CD14-positive monocyte (primary cell): ENCODE measurements around the gene SPATA22. TPM values are rescaled to one million over a fixed set of nuclear protein-coding genes. Genes with fewer than 3 reads are reported as not detected.
"Not testable (repeated sequence)": the region's sequence is repeated elsewhere in the genome, so short reads cannot be mapped to it uniquely, and the experiment has no call there.

Experiments used
- DNase-seq, 3 donors: peaks; one replicate each; pipeline ENCODE4 v3.0.0-alpha.2; 2011 to 2022
- H2AFZ ChIP-seq: 2 replicates; pipeline ENCODE4 v1.6.0; 2012; ENCODE audit warnings: mild to moderate bottlenecking, low read depth, low read length, inconsistent platforms; ENCODE audit not compliant: insufficient read depth, poor library complexity, severe bottlenecking
- H3K27ac ChIP-seq, 2 donors: 1 replicate in 1 of 2; 2 replicates in 1 of 2; pipeline ENCODE4 v1.5.1; 2012 to 2013; ENCODE audit warnings: low read length in 2 of 2, control low read depth in 1 of 2, inconsistent platforms in 1 of 2, low read depth in 1 of 2, mild to moderate bottlenecking in 1 of 2
- H3K27me3 ChIP-seq, 2 donors: one replicate each; pipeline versions ENCODE4 v1.6.0 to v1.6.1; 2011 to 2013; ENCODE audit warnings: low read length in 2 of 2; ENCODE audit not compliant: control insufficient read depth in 2 of 2, insufficient read depth in 2 of 2
- H3K36me3 ChIP-seq, 2 donors: replicated peaks in 1 of 2; 1 replicate in 1 of 2; 2 replicates in 1 of 2; pipeline versions ENCODE4 v1.5.1 to v1.6.1; 2012 to 2013; ENCODE audit warnings: low read length in 2 of 2, control low read depth in 1 of 2, inconsistent platforms in 1 of 2, mild to moderate bottlenecking in 1 of 2; ENCODE audit not compliant: insufficient read depth in 2 of 2, control insufficient read depth in 1 of 2
- H3K4me1 ChIP-seq, 2 donors: 1 replicate in 1 of 2; 2 replicates in 1 of 2; pipeline versions ENCODE4 v1.5.1 to v1.6.1; 2012 to 2013; ENCODE audit warnings: low read length in 2 of 2, control low read depth in 1 of 2, inconsistent platforms in 1 of 2, mild to moderate bottlenecking in 1 of 2, moderate library complexity in 1 of 2; ENCODE audit not compliant: insufficient read depth in 2 of 2, control insufficient read depth in 1 of 2
- H3K4me2 ChIP-seq: replicated peaks from 2 replicates; pipeline ENCODE3; 2012; ENCODE audit warnings: low read length, moderate library complexity, mild to moderate bottlenecking; ENCODE audit not compliant: poor library complexity, severe bottlenecking; ENCODE audit errors: extremely low read depth
- H3K4me3 ChIP-seq, 3 experiments: fragments of 200-600 bp in 1 of 3; sonication (generic) in 1 of 3; replicated peaks in 1 of 3; 1 replicate in 2 of 3; 2 replicates in 1 of 3; pipeline ENCODE4 v1.5.1; 2011 to 2013; ENCODE audit warnings: low read length in 3 of 3, mild to moderate bottlenecking in 3 of 3, control low read depth in 2 of 3, low read depth in 2 of 3, inconsistent platforms in 1 of 3, moderate library complexity in 1 of 3
- H3K79me2 ChIP-seq: 2 replicates; pipeline ENCODE4 v1.6.0; 2012; ENCODE audit warnings: mild to moderate bottlenecking, control low read depth, inconsistent platforms, low read length, moderate library complexity; ENCODE audit not compliant: insufficient read depth
- H3K9ac ChIP-seq: 2 replicates; pipeline ENCODE4 v1.6.0; 2017; ENCODE audit warnings: low read length, mild to moderate bottlenecking; ENCODE audit not compliant: insufficient read depth, poor library complexity, severe bottlenecking
- H3K9me3 ChIP-seq, 2 donors: replicated peaks in 1 of 2; 1 replicate in 1 of 2; 2 replicates in 1 of 2; pipeline versions ENCODE4 v1.5.1 to v1.6.1; 2012 to 2013; ENCODE audit warnings: low read length in 2 of 2, control low read depth in 1 of 2; ENCODE audit not compliant: control insufficient read depth in 1 of 2, insufficient read depth in 1 of 2
- H4K20me1 ChIP-seq: 2 replicates; pipeline ENCODE4 v1.6.0; 2012; ENCODE audit warnings: mild to moderate bottlenecking, low read length, control low read depth, moderate library complexity; ENCODE audit not compliant: insufficient read depth
- H3K27ac Mint-ChIP-seq, 7 donors: one replicate each; pipeline ENCODE4 v1.8.0; 2020; ENCODE audit warnings: mild to moderate bottlenecking in 7 of 7, mixed read lengths in 7 of 7, moderate library complexity in 6 of 7, inconsistent platforms in 2 of 7
- H3K27me3 Mint-ChIP-seq, 3 donors: one replicate each; pipeline ENCODE4 v1.8.0; 2021 to 2022; ENCODE audit warnings: low read depth in 3 of 3, mild to moderate bottlenecking in 3 of 3, mixed read lengths in 3 of 3, moderate library complexity in 3 of 3, inconsistent platforms in 1 of 3
- H3K36me3 Mint-ChIP-seq, 2 donors: one replicate each; pipeline ENCODE4 v1.8.0; 2020; ENCODE audit warnings: mixed read lengths in 2 of 2, inconsistent platforms in 1 of 2, mild to moderate bottlenecking in 1 of 2
- H3K4me1 Mint-ChIP-seq: one replicate; pipeline ENCODE4 v1.8.0; 2020; ENCODE audit warnings: mild to moderate bottlenecking, mixed read lengths
- H3K4me3 Mint-ChIP-seq, 2 donors: one replicate each; pipeline ENCODE4 v1.8.0; 2020; ENCODE audit warnings: mild to moderate bottlenecking in 2 of 2, mixed read lengths in 2 of 2, moderate library complexity in 1 of 2
- H3K9me3 Mint-ChIP-seq, 7 donors: one replicate each; pipeline ENCODE4 v1.8.0; 2020 to 2022; ENCODE audit warnings: mixed read lengths in 7 of 7, mild to moderate bottlenecking in 6 of 7, moderate library complexity in 6 of 7, inconsistent platforms in 2 of 7
- CTCF ChIP-seq: fragments of 200-600 bp; IDR thresholded peaks from one replicate; pipeline ENCODE4 v1.8.0; 2022; ENCODE audit warnings: antibody characterized with exemption, mild to moderate bottlenecking
- WGBS: methylation state at CpG from one replicate; pipeline ENCODE4 v1.1.5; 2013; ENCODE audit warnings: missing lambda C conversion rate; ENCODE audit not compliant: insufficient coverage; 5-methylcytosine and 5-hydroxymethylcytosine counted together
- intact Hi-C, 2 donors: fragments of 100-400 bp; cut with micrococcal nuclease; formaldehyde crosslinking; loops; one replicate each; pipeline versions ENCODE4 v1.15.0 to v1.15.1; 2023
- polyA plus RNA-seq, 3 donors: library from polyadenylated mRNA; depleted of rRNA in 1 of 3; unstranded in 2 of 3; stranded (reverse) in 1 of 3; fragments of 300-500 nt in 2 of 3; fragments of >200 nt in 1 of 3; fragmentation: Illumina TruSeq in 2 of 3; gene quantifications; 1 replicate in 2 of 3; 2 replicates in 1 of 3; pipeline ENCODE4 v1.2.3, GENCODE V29; 2012 to 2021

Gene SPATA22
- polyA plus RNA-seq, 3 donors = 0.13 TPM; not detected in 2

- Histone ChIP-seq H3K4me3 (no peak overlapping the region), H3K4me1 (no peaks in the 10 kb centered on the region), H4K20me1 (no peaks in the 10 kb centered on the region), H3K9ac (no peak overlapping the region), H3K27ac (no peak overlapping the region), H3K4me2 (no peak overlapping the region), H3K36me3 (no peaks in the 10 kb centered on the region), H2AFZ (no peak overlapping the region), H3K79me2 (no peaks in the 10 kb centered on the region), H3K9me3 (no peaks in the 10 kb centered on the region), H3K27me3 (peaks cover 0 to under 1% of the 10 kb centered on the region in 2 donors)
- no CpG with 5 or more reads among the region's 2 CpGs for WGBS
- intact Hi-C loops = no loop called here
- no peak for DNase-seq
- Mint-ChIP-seq H3K4me1 (no peaks in the 10 kb centered on the region), H3K4me3 (no peak overlapping the region), H3K36me3 (no peaks in the 10 kb centered on the region), H3K27me3 (peaks cover 0 to 6% (median 0%) of the 10 kb centered on the region in 3 donors), H3K9me3 (peaks cover 0 to 9% (median 3%) of the 10 kb centered on the region in 7 donors), H3K27ac (no peak overlapping the region)
- no peak for TF ChIP-seq CTCF
These were observed 53.4 kb downstream of the SPATA22 start for GRCh38 chr17:3418222-3418621.

DNA sequence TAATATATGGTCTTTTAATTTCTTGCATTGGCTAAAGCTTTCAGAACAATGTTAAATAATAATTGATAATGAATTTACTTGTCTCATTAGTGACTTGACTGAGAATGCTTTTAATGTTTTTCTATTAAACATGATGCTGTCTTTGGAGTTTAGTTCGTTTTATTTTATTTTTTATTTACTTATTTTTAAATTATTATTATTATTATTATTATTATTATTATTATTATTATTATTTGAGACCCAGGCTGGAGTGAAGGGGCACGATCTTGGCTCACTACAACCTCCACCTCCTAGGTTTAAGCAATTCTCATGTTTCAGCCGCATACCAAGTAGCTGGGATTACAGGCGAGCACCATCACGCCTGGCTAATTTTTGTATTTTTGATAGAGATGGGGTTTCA lies 56.0 kb downstream of the SPATA22 start:
- H3K36me3 Mint-ChIP-seq = no peaks in the 10 kb centered on the region
- no peaks in the 10 kb centered on the region for H4K20me1 ChIP-seq
- peaks cover 0 to 7% of the 10 kb centered on the region in 2 donors for H3K27me3 ChIP-seq
- H3K4me1 ChIP-seq = no peaks in the 10 kb centered on the region
- no peak overlapping the region for H2AFZ ChIP-seq
- H3K36me3 ChIP-seq = no peaks in the 10 kb centered on the region
- peaks cover 1 to 15% (median 6%) of the 10 kb centered on the region in 3 donors for H3K27me3 Mint-ChIP-seq
- H3K27ac Mint-ChIP-seq = no peak overlapping the region
- TF ChIP-seq CTCF = no peak
- intact Hi-C loops = no loop called here
- peaks cover 2% of the 10 kb centered on the region for H3K4me1 Mint-ChIP-seq
- no peak overlapping the region for H3K4me3 ChIP-seq
- no peak overlapping the region for H3K27ac ChIP-seq
- H3K9ac ChIP-seq = no peak overlapping the region
- no peaks in the 10 kb centered on the region for H3K79me2 ChIP-seq
- DNase-seq = no peak
- no peak overlapping the region for H3K4me3 Mint-ChIP-seq
- no peak overlapping the region for H3K4me2 ChIP-seq
- H3K9me3 Mint-ChIP-seq = peaks cover 0 to 6% (median 0%) of the 10 kb centered on the region in 7 donors
- no peaks in the 10 kb centered on the region for H3K9me3 ChIP-seq
- WGBS = 93% methylated on average over 2 of the region's 5 CpGs

DNA sequence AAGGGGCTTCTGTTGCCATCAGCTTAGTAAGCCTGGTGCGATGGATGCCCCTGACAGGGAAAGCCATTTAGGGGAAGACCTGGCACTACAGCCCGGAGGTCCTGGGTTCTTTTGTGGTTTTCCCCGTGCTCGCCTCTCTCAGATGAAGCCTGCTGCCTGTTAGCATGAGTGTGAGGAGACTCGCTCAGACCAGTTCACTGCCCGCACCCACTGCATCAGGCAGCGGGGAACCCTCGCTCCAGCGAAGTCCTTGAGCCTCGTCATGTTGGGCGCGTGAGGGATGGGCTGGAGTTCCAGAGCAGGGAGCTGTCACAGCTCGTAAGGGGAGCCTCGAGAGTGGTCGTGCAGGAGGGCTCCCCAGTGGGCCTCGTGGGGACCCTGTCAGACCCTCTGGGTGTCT lies 59.4 kb downstream of the SPATA22 start:
- H3K4me1 Mint-ChIP-seq, H3K36me3 Mint-ChIP-seq, H3K4me1 ChIP-seq, H3K36me3 ChIP-seq, H3K27ac ChIP-seq, H4K20me1 ChIP-seq, H3K4me2 ChIP-seq, H3K27me3 ChIP-seq, H3K9ac ChIP-seq, H3K79me2 ChIP-seq, H3K27ac Mint-ChIP-seq, H3K4me3 Mint-ChIP-seq, intact Hi-C loops, DNase-seq, H2AFZ ChIP-seq, H3K4me3 ChIP-seq: not testable (repeated sequence)
- WGBS = no CpG with 5 or more reads among the region's 16 CpGs
- H3K9me3 ChIP-seq = peaks cover 5 to 12% of the 10 kb centered on the region in 2 donors
- H3K27me3 Mint-ChIP-seq = peaks cover 3 to 16% (median 6%) of the 10 kb centered on the region in 3 donors
- peaks cover 4 to 14% (median 9%) of the 10 kb centered on the region in 7 donors for H3K9me3 Mint-ChIP-seq
